Subcutaneous abdominal adipose tissue (tissue), 5 donors: Measurements from ENCODE around the gene MLLT3.

Source experiments
- H3K27ac ChIP-seq: one replicate; pipeline ENCODE4 v1.7.0; 2013; ENCODE audit warnings: low read depth, mild to moderate bottlenecking, inconsistent platforms, low read length, moderate library complexity
- H3K27me3 ChIP-seq, 5 donors: one replicate each; pipeline ENCODE4 v1.7.0; 2013; ENCODE audit warnings: low read length in 5 of 5, inconsistent platforms in 1 of 5; ENCODE audit not compliant: control insufficient read depth in 5 of 5, insufficient read depth in 4 of 5
- H3K36me3 ChIP-seq, 5 donors: one replicate each; pipeline ENCODE4 v1.7.0; 2013; ENCODE audit warnings: low read length in 5 of 5; ENCODE audit not compliant: control insufficient read depth in 5 of 5, insufficient read depth in 5 of 5
- H3K4me1 ChIP-seq, 5 donors: one replicate each; pipeline ENCODE4 v1.7.0; 2013; ENCODE audit warnings: low read length in 5 of 5, mild to moderate bottlenecking in 3 of 5, moderate library complexity in 1 of 5; ENCODE audit not compliant: control insufficient read depth in 5 of 5, insufficient read depth in 5 of 5
- H3K4me3 ChIP-seq, 5 donors: one replicate each; pipeline ENCODE4 v1.7.0; 2013; ENCODE audit warnings: low read length in 5 of 5, low read depth in 1 of 5
- H3K9ac ChIP-seq, 5 donors: one replicate each; pipeline ENCODE4 v1.7.0; 2013; ENCODE audit warnings: low read length in 5 of 5, mild to moderate bottlenecking in 4 of 5, moderate library complexity in 3 of 5
- H3K9me3 ChIP-seq, 5 donors: one replicate each; pipeline ENCODE4 v1.7.0; 2013; ENCODE audit warnings: low read length in 5 of 5; ENCODE audit not compliant: control insufficient read depth in 5 of 5
- donor health status: healthy.
- donor health status: healthy.
- donor health status: healthy.
- donor health status: healthy.
- donor health status: healthy.

Gene MLLT3

GRCh38 chr9:20650750-20651299 lies 28.5 kb upstream of the MLLT3 start:
- H3K4me1 ChIP-seq, result no peaks in the 10 kb centered on the region
- H3K4me3 ChIP-seq, result no peak overlapping the region
- no peaks in the 10 kb centered on the region for H3K36me3 ChIP-seq
- no peaks in the 10 kb centered on the region for H3K27me3 ChIP-seq
- no peaks in the 10 kb centered on the region for H3K9me3 ChIP-seq
- no peak overlapping the region for H3K27ac ChIP-seq
- H3K9ac ChIP-seq, result no peak overlapping the region

- no peak overlapping the region for H3K9ac ChIP-seq
- no peaks in the 10 kb centered on the region for H3K9me3 ChIP-seq
- no peaks in the 10 kb centered on the region for H3K36me3 ChIP-seq
- H3K27ac ChIP-seq, result no peak overlapping the region
- no peak overlapping the region for H3K4me3 ChIP-seq
- no peaks in the 10 kb centered on the region for H3K27me3 ChIP-seq
- H3K4me1 ChIP-seq, result no peaks in the 10 kb centered on the region
These were observed 28.0 kb upstream of the MLLT3 start for GRCh38 chr9:20650313-20650712.

GRCh38 chr9:20649381-20649780 lies 27.1 kb upstream of the MLLT3 start:
- no peak overlapping the region for H3K27ac ChIP-seq
- no peak overlapping the region for H3K4me3 ChIP-seq
- no peaks in the 10 kb centered on the region for H3K4me1 ChIP-seq
- H3K9me3 ChIP-seq, result no peaks in the 10 kb centered on the region
- H3K27me3 ChIP-seq, result no peaks in the 10 kb centered on the region
- no peak overlapping the region for H3K9ac ChIP-seq
- H3K36me3 ChIP-seq, result no peaks in the 10 kb centered on the region

GRCh38 chr9:20646656-20647055 lies 24.4 kb upstream of the MLLT3 start:
- no peak overlapping the region for H3K9ac ChIP-seq
- H3K9me3 ChIP-seq, result no peaks in the 10 kb centered on the region
- H3K4me1 ChIP-seq, result no peaks in the 10 kb centered on the region
- H3K27ac ChIP-seq, result no peak overlapping the region
- no peaks in the 10 kb centered on the region for H3K27me3 ChIP-seq
- H3K36me3 ChIP-seq, result no peaks in the 10 kb centered on the region
- H3K4me3 ChIP-seq, result no peak overlapping the region

- H3K9ac ChIP-seq, result no peak overlapping the region
- H3K27ac ChIP-seq, result no peak overlapping the region
- no peaks in the 10 kb centered on the region for H3K9me3 ChIP-seq
- H3K4me1 ChIP-seq, result peaks cover 0 to 4% (median 0%) of the 10 kb centered on the region in 5 donors
- no peaks in the 10 kb centered on the region for H3K36me3 ChIP-seq
- H3K4me3 ChIP-seq, result no peak overlapping the region
- no peaks in the 10 kb centered on the region for H3K27me3 ChIP-seq
These were observed 21.4 kb upstream of the MLLT3 start for GRCh38 chr9:20643660-20644059.

GRCh38 chr9:20642045-20642444 lies 19.7 kb upstream of the MLLT3 start:
- H3K9me3 ChIP-seq, result no peaks in the 10 kb centered on the region
- no peak overlapping the region for H3K27ac ChIP-seq
- H3K9ac ChIP-seq, result no peak overlapping the region
- H3K36me3 ChIP-seq, result no peaks in the 10 kb centered on the region
- H3K4me1 ChIP-seq, result peaks cover 0 to 4% (median 0%) of the 10 kb centered on the region in 5 donors
- no peak overlapping the region for H3K4me3 ChIP-seq
- H3K27me3 ChIP-seq, result no peaks in the 10 kb centered on the region

- H3K4me3 ChIP-seq, result no peak overlapping the region
- peaks cover 0 to 4% (median 0%) of the 10 kb centered on the region in 5 donors for H3K4me1 ChIP-seq
- H3K27me3 ChIP-seq, result no peaks in the 10 kb centered on the region
- no peak overlapping the region for H3K27ac ChIP-seq
- no peaks in the 10 kb centered on the region for H3K36me3 ChIP-seq
- no peak overlapping the region for H3K9ac ChIP-seq
- H3K9me3 ChIP-seq, result no peaks in the 10 kb centered on the region
These were observed 18.3 kb upstream of the MLLT3 start for GRCh38 chr9:20640331-20641187.

GRCh38 chr9:20636888-20637440 lies 14.7 kb upstream of the MLLT3 start:
- Histone ChIP-seq H3K9ac (no peak overlapping the region), H3K4me3 (no peak overlapping the region)

GRCh38 chr9:20634895-20635294 lies 12.6 kb upstream of the MLLT3 start:
- Histone ChIP-seq H3K4me1 (no peaks in the 10 kb centered on the region), H3K27me3 (no peaks in the 10 kb centered on the region), H3K27ac (no peak overlapping the region), H3K9me3 (no peaks in the 10 kb centered on the region), H3K9ac (no peak overlapping the region), H3K36me3 (no peaks in the 10 kb centered on the region), H3K4me3 (no peak overlapping the region)

More at GRCh38 chr9:20636888-20637440, 14.7 kb upstream of the MLLT3 start:
- Histone ChIP-seq H3K9me3 (no peaks in the 10 kb centered on the region), H3K4me1 (peaks cover 0 to 4% (median 0%) of the 10 kb centered on the region in 5 donors), H3K36me3 (no peaks in the 10 kb centered on the region), H3K27me3 (no peaks in the 10 kb centered on the region), H3K27ac (no peak overlapping the region)

GRCh38 chr9:20632705-20633104 lies 10.4 kb upstream of the MLLT3 start:
- Histone ChIP-seq H3K9ac (no peak overlapping the region), H3K4me3 (no peak overlapping the region), H3K27me3 (no peaks in the 10 kb centered on the region), H3K36me3 (no peaks in the 10 kb centered on the region), H3K4me1 (no peaks in the 10 kb centered on the region), H3K27ac (no peak overlapping the region), H3K9me3 (no peaks in the 10 kb centered on the region)
